Liver (tissue), 9 donors: ENCODE measurements around the gene GRIP2. TPM values are rescaled to one million over a fixed set of nuclear protein-coding genes. Genes with fewer than 3 reads are reported as not detected.

Source experiments
- DNase-seq: peaks from one replicate; pipeline ENCODE4 v3.0.0-alpha.2; 2017; ENCODE audit warnings: low spot score
- H3K27ac ChIP-seq, 2 donors: one replicate each; pipeline ENCODE4 v1.7.0; 2013; ENCODE audit warnings: inconsistent platforms in 2 of 2, low read length in 2 of 2, control low read depth in 1 of 2, low read depth in 1 of 2, mild to moderate bottlenecking in 1 of 2
- H3K27me3 ChIP-seq, 4 donors: one replicate each; pipeline versions ENCODE4 v1.6.1 to v1.7.0; 2013; ENCODE audit warnings: low read length in 3 of 4, inconsistent platforms in 1 of 4, mild to moderate bottlenecking in 1 of 4, moderate library complexity in 1 of 4; ENCODE audit not compliant: control insufficient read depth in 4 of 4, insufficient read depth in 4 of 4
- H3K36me3 ChIP-seq, 4 donors: one replicate each; pipeline versions ENCODE4 v1.6.1 to v1.7.0; 2013; ENCODE audit warnings: low read length in 3 of 4, mild to moderate bottlenecking in 3 of 4, low read depth in 1 of 4, moderate library complexity in 1 of 4; ENCODE audit not compliant: control insufficient read depth in 4 of 4, insufficient read depth in 3 of 4
- H3K4me1 ChIP-seq, 4 donors: one replicate each; pipeline versions ENCODE4 v1.6.1 to v1.7.0; 2013; ENCODE audit warnings: low read length in 3 of 4, mild to moderate bottlenecking in 3 of 4, moderate library complexity in 1 of 4; ENCODE audit not compliant: control insufficient read depth in 4 of 4, insufficient read depth in 4 of 4
- H3K4me3 ChIP-seq, 3 donors: one replicate each; pipeline versions ENCODE4 v1.6.1 to v1.7.0; 2013; ENCODE audit warnings: low read length in 3 of 3, control low read depth in 1 of 3, low read depth in 1 of 3, mild to moderate bottlenecking in 1 of 3
- H3K9ac ChIP-seq, 2 donors: one replicate each; pipeline ENCODE4 v1.7.0; 2013; ENCODE audit warnings: low read length in 2 of 2, mild to moderate bottlenecking in 2 of 2, moderate library complexity in 2 of 2, control low read depth in 1 of 2, low read depth in 1 of 2
- H3K9me3 ChIP-seq, 4 donors: one replicate each; pipeline versions ENCODE4 v1.6.1 to v1.7.0; 2013; ENCODE audit warnings: low read length in 3 of 4; ENCODE audit not compliant: control insufficient read depth in 4 of 4
- ATF3 ChIP-seq: IDR thresholded peaks from 2 replicates; pipeline ENCODE4 v1.6.1; 2016; ENCODE audit warnings: antibody characterized with exemption
- CTCF ChIP-seq: fragments of 150-350 bp; IDR thresholded peaks from 2 replicates; pipeline ENCODE4 v1.5.1; 2017; ENCODE audit warnings: improper control_type of control experiment, low read depth, low read length; ENCODE audit not compliant: missing input control
- EGR1 ChIP-seq, 2 donors: IDR thresholded peaks; 2 replicates each; pipeline ENCODE4 v1.6.1; 2016 to 2018; ENCODE audit warnings: antibody characterized with exemption in 2 of 2, low read depth in 2 of 2
- FOXA2 ChIP-seq: IDR thresholded peaks from 2 replicates; pipeline ENCODE4 v1.6.1; 2016; ENCODE audit warnings: antibody characterized with exemption
- GABPA ChIP-seq, 2 donors: IDR thresholded peaks in 1 of 2; conservative IDR thresholded peaks in 1 of 2; 2 replicates each; pipeline ENCODE4 v1.6.1; 2016; ENCODE audit warnings: antibody characterized with exemption in 2 of 2, mild to moderate bottlenecking in 1 of 2, moderate library complexity in 1 of 2
- HNF4A ChIP-seq, 2 donors: conservative IDR thresholded peaks; 2 replicates each; pipeline ENCODE4 v1.6.1; 2016; ENCODE audit warnings: antibody characterized with exemption in 2 of 2, mild to moderate bottlenecking in 2 of 2
- HNF4G ChIP-seq: IDR thresholded peaks from 2 replicates; pipeline ENCODE4 v1.6.1; 2016; ENCODE audit warnings: antibody characterized with exemption
- JUND ChIP-seq, 2 donors: IDR thresholded peaks; 2 replicates each; pipeline ENCODE4 v1.6.1; 2016; ENCODE audit warnings: antibody characterized with exemption in 2 of 2
- MAX ChIP-seq: IDR thresholded peaks from 2 replicates; pipeline ENCODE4 v1.6.1; 2016; ENCODE audit warnings: antibody characterized with exemption
- NR2F2 ChIP-seq: IDR thresholded peaks from 2 replicates; pipeline ENCODE4 v1.6.1; 2016; ENCODE audit warnings: antibody characterized with exemption
- RAD21 ChIP-seq, 2 donors: IDR thresholded peaks; 2 replicates each; pipeline ENCODE4 v1.6.1; 2016; ENCODE audit warnings: antibody characterized with exemption in 2 of 2, mild to moderate bottlenecking in 2 of 2
- REST ChIP-seq: IDR thresholded peaks from 2 replicates; pipeline ENCODE4 v1.6.1; 2016; ENCODE audit warnings: antibody characterized with exemption, mild to moderate bottlenecking
- TAF1 ChIP-seq: conservative IDR thresholded peaks from 2 replicates; pipeline ENCODE4 v1.6.1; 2016; ENCODE audit warnings: antibody characterized with exemption, mild to moderate bottlenecking
- ZBTB33 ChIP-seq: IDR thresholded peaks from 2 replicates; pipeline ENCODE4 v1.6.1; 2016; ENCODE audit warnings: antibody characterized with exemption
- WGBS: extraction: QIAGEN DNeasy Blood & Tissue Kit; methylation state at CpG from one replicate; pipeline ENCODE4 v1.1.7; 2013; 5-methylcytosine and 5-hydroxymethylcytosine counted together
- polyA plus RNA-seq, 2 donors: library from polyadenylated mRNA; stranded (reverse) in 1 of 2; unstranded in 1 of 2; fragments of 200-250 nt in 1 of 2; fragments of >200 nt in 1 of 2; fragmentation: Nextera tagmentation in 1 of 2; extraction: Ambion mirVana in 1 of 2; gene quantifications; one replicate each; pipeline versions ENCODE4 v1.2.1 to v1.2.3, GENCODE V29; 2013 to 2015
- total RNA-seq, 2 donors: library from RNA; depleted of rRNA; stranded (reverse); fragments of >200 nt; gene quantifications; one replicate each; pipeline ENCODE4 v1.2.3, GENCODE V29; 2014
- donor health status: healthy.
- donor health status: healthy.
- donor health status: healthy.
- donor health status: healthy.
- donor health status: healthy.

The GRIP2 gene
- total and polyA plus RNA-seq, 4 donors = 0.05 to 0.33 (median 0.09) TPM; not detected in 1

- TF ChIP-seq ATF3 (no peak), EGR1 (IDR thresholded peaks at IDR 0.05; ENCODE audit: low read depth in 2 of 2) (no peak), HNF4G (no peak), TAF1 (no peak), HNF4A (conservative IDR thresholded peaks at IDR 0.05) (no peak), NR2F2 (no peak), FOXA2 (no peak), ZBTB33 (no peak)
- 82% methylated on average over 14 of the region's 14 CpGs for WGBS
- no peak for DNase-seq
Observed at GRCh38 chr3:14562121-14562890, 22.2 kb upstream of the GRIP2 start.

GRCh38 chr3:14561051-14561960 lies 21.2 kb upstream of the GRIP2 start:
- Histone ChIP-seq H3K4me1 (peaks cover 0 to 4% (median 0%) of the 10 kb centered on the region in 4 donors), H3K36me3 (no peaks in the 10 kb centered on the region), H3K9me3 (no peaks in the 10 kb centered on the region), H3K27ac (no peak overlapping the region), H3K27me3 (no peaks in the 10 kb centered on the region), H3K4me3 (no peak overlapping the region), H3K9ac (no peak overlapping the region)
- no peak for DNase-seq
- WGBS = 78% methylated on average over 8 of the region's 8 CpGs
- TF ChIP-seq RAD21 (IDR thresholded peaks at IDR 0.05) (no peak), GABPA (IDR thresholded peaks at IDR 0.05 in 1 of 2, conservative IDR thresholded peaks at IDR 0.05 in 1 of 2) (no peak), HNF4G (no peak), MAX (no peak), CTCF (no peak), REST (no peak), ZBTB33 (no peak), JUND (IDR thresholded peaks at IDR 0.05) (no peak)

More at GRCh38 chr3:14562121-14562890, 22.2 kb upstream of the GRIP2 start:
- H3K4me1 ChIP-seq = peaks cover 0 to 6% (median 0%) of the 10 kb centered on the region in 4 donors
- H3K27me3 ChIP-seq = no peaks in the 10 kb centered on the region
- no peak overlapping the region for H3K4me3 ChIP-seq
- H3K36me3 ChIP-seq = no peaks in the 10 kb centered on the region
- no peak overlapping the region for H3K9ac ChIP-seq
- no peak overlapping the region for H3K27ac ChIP-seq
- no peaks in the 10 kb centered on the region for H3K9me3 ChIP-seq
